Fibroblast of peridontal ligament (primary cell): ENCODE results near the gene GATM.

Source experiments
- DNase-seq: peaks from one replicate; pipeline ENCODE4 v3.0.0-alpha.2; 2010; ENCODE audit errors: extremely low read depth

Gene GATM, protein sequence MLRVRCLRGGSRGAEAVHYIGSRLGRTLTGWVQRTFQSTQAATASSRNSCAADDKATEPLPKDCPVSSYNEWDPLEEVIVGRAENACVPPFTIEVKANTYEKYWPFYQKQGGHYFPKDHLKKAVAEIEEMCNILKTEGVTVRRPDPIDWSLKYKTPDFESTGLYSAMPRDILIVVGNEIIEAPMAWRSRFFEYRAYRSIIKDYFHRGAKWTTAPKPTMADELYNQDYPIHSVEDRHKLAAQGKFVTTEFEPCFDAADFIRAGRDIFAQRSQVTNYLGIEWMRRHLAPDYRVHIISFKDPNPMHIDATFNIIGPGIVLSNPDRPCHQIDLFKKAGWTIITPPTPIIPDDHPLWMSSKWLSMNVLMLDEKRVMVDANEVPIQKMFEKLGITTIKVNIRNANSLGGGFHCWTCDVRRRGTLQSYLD

DNA sequence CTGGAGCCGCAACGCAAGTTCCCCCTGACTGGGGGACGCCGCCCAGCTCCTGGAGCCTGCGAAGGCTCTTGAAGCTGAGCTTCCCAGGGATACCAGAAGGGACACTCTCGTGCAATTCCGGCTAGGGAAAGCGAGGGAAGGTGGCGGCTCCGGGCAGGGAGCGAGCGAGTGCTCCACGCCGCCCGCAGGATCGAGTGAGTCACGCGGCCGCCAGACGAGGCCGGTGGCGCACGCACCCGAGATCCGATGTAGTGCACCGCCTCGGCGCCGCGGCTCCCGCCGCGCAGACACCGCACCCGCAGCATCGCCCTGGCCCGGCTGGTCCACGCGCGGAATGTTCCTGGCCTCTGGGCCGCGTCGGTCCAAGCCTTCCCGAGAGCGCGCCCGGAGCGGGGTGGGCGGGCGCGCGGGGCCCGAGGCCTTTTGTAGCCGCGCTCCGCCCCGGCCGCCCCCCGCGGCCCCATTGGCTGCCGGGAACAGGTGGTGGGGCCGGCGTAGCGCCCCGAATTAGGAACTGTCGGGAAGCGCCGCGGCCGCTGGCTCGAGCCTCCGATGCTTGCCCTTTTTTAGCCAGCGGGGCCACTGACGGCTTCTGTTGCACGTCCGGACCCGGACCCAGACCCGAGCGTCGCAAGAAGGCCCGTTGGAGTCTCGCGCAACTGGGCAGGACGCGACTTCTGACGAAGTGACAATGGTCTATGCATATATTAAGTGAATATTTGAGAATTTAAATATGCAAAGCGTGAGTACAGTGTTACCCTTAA, at the start of gene GATM:
Gene GATM (minus strand): TSS at position 396 of the 764 bp plus-strand sequence. CDS start 91 bp downstream, at position 305.
- peak; percentile 72 for DNase-seq

DNA sequence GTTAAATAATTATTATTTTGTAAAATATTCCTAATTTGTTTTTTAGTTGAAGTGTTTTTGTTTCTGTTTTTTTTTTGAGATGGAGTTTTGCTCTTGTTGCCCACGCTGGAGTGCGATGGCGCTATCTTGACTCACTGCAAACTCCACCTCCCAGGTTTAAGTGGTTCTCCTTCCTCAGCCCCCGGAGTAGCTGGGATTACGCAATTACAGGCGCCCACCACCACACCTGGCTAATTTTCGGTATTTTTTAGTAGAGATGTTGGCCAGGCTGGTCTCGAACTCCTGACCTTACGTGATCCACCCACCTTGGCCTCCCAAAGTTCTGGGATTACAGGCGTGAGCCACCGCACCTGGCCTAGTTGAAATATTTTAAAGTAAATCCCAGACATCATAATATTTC, 48.7 kb upstream of the GATM start:
- no peak for DNase-seq

DNA sequence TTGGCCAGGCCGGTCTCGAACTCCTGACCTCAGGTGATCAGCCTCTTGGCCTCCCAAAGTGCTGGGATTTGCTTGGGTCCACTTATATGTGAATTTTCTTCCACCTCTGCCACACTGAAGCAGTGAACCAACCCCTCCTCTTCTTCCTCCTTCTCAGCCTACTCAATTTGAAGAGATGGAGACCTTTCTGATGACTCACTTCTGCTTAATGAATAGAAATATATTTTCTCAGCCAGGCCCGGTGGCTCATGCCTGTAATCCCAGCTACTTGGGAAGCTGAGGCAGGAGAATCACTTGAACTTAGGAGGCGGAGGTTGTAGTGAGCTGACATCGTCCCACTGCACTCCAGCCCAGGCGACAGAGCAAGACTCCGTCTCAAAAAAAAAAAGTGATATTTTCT, 46.8 kb upstream of the GATM start:
- no peak for DNase-seq

DNA sequence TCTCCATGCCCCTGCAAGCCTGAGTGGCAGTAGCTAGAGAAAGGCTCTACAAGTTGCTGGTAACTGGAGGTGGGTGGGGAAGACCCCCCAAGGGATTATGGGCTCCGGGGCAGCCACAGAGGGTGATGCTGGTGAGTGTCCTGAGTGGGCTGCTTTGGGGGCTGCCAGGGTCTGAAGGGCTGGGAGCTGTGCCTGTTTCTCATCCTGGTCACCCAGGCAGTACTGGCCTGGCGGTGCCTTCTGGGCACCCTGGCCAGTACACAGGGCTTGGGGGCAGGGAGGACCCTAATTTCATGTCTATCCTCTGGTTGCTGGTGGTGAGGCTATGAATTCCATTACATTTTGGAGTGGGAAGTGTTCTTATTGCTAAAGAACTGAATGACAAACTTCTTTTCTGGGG, 46.1 kb upstream of the GATM start:
- DNase-seq: no peak

DNA sequence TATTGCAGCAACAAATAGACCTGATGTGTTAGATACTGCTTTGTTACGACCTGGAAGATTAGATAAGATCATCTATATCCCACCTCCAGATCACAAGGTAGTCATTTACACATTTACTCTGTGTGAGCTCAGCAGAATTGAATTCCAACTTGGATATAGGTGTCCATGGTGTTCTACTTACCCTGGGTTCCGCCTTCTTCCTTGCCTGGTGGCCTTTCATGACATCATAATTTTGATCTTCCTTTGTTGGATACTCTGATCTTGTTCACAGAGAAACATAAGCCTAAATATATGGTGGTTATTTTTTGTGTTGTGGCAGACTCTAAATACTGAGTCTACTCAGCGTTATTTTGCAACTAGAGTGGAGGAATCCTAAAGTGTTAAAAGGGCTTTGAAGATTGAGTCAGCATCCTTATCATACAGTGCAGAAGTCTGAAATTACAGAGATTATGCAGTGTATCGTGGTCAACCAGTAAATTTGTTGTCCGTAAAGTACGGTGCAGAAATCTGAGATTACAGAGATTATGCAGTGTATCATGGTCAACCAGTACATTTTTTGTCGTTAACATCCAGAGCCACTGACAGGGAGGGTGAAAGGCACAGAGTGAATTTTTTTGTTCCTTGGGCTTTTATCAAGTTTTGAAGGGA, 39.1 kb upstream of the GATM start:
- no peak for DNase-seq

DNA sequence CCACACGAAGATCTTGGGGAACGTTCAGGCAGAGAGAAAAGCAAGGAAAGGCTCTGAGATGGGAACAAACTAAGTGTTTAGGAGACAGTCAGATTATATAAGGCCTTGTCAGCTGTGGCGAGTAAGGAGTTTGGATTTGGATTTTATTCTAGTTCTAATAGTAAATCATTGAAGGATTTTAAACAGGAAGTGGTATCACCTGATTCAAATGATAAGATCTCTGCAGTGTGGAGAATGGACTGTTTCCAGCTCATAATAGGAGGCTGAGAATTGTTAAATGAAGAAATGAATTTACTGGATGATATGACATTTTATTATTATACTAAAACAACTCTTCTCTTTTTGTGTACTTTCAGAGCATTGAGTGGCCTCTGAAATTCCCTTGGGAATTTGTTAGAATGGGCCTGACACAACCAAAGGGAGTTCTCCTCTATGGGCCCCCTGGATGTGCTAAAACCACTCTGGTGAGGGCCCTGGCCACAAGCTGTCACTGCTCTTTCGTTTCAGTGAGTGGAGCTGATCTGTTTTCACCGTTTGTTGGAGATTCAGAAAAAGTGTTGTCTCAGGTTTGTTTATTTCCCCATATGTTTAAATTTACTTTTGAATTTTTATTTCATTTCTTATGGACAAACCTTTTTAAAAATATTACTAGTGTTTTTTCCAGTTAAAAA, 36.0 kb upstream of the GATM start:
- DNase-seq: no peak

DNA sequence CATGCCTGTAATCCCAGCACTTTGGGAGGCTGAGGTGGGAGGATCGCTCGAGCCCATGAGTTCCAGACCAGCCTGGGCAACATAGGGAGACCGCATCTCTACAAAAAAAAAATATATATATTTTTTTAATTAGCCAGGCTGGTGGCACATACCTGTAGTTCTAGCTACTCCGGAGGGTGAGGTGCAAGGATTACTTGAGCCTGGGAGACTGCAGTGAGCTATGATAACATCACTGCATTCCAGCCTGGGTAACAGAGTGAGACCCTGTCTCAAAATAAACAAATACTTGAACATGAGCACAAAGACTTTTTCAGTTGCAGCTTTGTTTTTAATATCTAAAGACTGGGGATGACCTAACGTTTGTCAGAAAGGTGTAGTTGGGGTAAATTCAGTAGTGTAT, 31.3 kb upstream of the GATM start:
- DNase-seq: no peak

DNA sequence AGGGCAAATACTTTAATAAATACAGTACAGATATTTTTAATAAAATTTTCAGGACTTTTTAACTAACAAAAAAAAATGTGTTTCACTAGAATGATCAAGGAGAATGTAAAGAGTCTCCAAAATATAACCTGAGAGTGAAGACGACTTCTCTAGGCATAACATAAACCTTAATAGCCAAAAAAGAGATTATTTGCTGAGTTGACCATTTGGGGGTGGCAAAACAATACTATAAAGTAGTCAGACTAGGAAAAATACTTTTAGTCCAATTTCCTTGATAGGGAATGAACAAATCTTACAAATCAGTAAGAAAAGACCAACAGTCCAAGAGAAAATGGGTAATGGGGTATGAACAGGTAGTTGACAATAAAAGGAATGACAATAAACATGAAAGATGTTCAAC, 29.4 kb upstream of the GATM start:
- no peak for DNase-seq

DNA sequence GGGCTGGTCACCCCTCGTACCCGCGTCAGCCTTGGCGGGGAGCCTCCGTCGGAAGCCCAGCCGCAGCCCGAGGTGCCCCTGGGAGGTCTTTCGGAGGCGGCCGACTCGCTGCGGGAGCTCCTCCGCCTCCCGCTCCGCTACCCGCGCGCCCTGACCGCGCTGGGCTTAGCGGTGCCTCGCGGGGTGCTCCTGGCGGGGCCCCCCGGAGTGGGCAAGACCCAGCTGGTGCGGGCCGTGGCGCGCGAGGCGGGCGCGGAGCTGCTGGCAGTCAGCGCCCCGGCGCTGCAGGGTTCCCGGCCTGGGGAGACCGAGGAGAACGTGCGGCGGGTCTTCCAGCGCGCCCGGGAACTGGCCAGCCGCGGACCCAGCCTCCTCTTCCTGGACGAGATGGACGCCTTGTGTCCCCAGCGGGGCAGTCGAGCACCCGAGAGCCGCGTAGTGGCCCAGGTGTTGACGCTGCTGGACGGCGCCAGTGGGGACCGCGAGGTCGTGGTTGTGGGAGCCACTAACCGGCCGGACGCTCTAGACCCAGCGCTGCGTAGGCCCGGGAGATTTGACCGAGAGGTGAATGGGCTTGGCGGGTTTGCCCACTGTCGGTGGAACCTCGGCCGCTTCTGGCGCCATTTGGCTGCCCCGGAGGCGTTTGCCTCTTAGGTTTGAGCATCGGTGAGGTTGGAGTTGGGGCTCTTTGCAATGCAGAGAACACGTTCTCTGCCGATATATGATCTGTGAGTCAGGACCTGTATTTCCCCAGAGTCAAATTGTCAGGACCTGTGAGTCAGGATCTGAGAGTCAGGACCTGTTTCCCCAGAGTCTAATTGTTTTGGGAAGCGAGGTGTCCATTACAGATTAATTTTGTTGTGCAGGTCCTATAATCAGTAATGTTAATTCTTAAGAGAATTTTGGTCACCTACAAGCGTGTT, 24.9 kb upstream of the GATM start:
- peak; percentile 24 for DNase-seq

DNA sequence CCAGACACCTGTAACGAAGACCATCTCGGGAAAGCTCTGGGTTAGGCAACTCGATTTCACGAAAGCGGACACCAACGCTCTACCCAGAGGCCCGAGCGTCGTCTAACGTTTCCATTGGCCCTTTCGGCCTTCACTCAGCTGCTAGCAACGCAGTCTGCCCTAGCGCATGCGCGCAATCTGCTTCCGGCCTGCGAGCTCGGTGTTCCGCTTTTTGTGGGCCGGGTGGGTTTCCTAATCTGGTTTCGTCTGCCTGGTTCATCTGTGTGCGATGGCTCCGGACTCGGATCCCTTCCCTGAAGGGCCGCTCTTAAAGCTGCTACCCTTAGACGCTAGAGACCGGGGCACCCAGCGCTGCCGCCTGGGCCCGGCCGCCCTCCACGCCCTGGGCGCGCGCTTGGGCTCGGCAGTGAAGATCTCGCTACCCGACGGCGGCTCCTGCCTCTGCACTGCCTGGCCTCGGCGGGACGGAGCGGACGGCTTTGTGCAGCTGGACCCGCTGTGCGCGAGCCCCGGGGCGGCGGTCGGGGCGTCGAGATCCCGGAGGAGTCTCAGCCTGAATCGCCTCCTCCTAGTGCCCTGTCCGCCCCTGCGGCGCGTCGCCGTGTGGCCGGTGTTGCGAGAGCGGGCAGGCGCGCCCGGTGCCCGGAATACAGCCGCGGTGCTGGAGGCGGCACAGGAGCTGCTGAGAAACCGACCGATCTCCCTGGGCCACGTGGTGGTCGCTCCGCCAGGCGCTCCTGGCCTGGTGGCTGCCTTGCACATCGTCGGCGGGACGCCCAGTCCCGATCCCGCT, 24.0 kb upstream of the GATM start:
- DNase-seq: peak; percentile 99

DNA sequence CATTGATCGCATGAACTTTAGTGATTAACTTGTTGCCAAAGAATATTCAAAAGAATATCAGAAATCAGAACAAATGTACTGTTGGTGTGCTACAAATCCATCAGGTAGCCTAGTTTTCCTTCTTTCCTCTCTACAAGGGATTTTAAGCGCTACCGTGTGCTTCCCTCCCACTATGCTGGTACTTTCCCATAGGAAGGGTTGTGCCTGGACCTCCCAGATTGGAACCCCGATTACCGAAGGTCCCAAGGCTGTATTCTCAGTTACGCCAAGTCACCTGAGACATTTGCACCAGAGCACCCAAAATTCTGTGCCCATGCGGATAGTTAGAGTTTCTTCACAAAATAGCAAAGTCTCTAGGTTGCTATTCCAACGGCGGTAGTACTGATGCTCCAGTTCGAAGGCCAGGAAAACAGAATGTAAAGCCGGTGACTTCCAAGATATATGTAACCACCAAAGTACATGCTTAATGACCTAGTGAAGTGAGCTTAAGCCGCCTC, 23.4 kb upstream of the GATM start:
- DNase-seq: no peak

DNA sequence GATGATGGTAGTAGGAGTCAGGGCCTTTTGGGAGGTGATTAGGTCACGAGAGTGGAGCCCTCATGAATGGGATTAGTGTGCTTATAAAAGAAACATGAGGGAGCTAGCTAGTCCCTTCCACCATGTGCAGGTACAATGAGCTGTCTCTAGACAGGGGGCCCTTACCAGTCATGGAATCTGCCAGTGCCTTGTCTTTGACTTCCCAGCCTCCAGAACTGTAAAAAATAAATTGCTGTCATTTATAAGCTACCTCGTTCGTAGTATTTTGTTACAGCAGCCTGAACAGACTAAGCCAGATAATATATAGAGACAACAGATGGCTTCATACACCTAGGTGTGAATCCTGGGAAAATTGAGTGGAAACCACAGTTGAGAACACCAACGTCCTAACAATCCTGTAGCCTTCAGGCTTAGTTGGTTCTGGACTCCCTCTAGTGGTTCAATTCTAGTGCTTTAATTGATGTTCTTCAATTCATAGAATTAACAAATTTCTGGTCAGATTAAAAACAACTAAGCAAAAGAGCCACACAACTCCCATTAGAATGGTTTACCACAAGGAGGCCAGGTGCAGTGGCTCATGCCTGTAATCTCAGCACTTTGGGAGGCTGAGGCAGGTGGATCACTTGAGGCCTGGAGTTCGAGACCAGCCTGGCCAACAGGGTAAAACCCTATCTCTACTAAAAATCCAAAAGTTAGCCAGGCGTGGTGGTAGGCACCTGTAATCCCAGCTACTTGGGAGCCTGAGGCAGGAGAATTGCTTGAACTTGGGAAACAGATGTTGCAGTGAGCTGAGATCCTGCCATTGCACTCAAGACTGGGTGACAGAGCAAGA, 21.3 kb upstream of the GATM start:
- peak; percentile 78 for DNase-seq

DNA sequence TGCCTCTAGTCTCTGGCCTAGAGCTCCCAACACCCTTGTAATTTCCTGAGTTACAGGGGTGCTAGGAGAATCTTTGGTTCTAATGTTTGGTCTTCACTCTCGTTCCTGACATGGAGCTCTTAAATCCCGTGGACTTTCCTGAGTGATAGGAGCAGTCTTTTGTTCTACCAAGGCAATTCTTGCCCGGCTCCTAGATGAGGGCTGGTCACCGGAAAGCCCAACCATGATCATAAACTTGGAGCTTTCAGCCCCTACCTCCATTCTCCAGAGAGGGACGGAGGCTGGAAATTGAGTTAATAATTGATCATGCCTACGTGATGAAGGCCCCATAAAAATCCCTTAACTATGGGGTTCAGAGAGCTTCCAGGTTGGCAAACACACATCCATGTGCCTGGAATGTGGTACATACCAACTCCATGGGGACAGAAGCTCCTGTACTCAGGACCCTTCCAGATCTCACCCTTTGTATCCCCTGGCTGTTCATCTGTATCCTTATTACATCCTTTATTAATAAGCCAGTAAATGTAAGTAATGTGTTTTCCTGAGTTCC, 18.8 kb upstream of the GATM start:
- DNase-seq: no peak

DNA sequence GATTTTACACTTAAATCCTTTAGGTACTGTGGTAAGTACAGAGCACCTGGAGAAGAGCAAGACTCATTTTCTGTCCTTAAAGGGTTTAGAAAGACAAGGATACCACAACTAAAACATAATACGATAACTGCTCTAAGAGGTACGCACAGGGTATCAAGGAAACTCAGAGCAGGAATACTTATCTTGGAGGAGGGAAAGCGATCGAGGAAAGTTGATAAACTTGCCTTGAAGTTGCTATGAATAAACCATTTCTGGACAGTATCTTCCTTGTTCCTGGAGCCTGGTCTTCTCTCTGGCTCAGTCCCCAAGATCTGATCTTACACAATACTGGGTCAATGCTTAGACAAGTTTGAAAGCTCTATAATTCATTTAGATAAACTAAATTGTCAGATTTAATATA, 17.6 kb upstream of the GATM start:
- no peak for DNase-seq

DNA sequence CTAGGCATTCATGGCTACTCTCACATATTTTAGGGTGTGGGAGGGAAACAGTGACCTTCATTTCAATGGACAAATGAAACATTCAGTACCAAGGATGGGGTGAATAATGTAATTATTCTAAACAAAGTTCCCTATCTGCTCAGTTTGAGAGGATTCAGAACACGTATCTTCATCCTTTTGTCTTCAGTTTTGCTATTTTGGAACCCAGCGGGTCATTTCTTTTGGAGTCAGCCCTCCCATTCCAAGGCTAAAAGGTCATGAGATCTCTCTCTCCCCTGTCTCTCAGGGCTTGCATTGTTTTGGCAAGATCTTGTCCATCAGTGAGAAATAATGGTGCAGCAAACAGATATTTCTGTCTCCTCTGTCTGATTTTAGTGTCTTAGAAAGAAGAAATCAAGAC, 16.3 kb upstream of the GATM start:
- no peak for DNase-seq

DNA sequence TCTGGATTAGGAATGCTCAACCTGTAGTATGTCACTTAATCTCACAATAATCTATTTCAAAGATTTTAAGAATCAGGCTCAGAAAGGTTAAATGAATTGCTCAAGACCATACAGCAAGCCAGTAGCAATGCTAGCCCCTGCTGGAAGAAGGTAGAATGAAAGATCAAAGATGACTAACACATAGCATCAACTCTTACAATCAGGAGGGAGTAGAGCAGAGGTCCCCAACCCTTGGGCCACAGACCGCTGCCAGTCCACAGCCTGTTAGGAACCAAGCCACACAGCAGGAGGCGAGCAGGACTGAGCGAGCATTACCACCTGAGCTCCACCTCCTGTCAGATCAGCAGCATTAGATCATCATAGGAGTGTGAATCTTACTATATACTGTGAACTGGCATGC, 15.5 kb upstream of the GATM start:
- no peak for DNase-seq

DNA sequence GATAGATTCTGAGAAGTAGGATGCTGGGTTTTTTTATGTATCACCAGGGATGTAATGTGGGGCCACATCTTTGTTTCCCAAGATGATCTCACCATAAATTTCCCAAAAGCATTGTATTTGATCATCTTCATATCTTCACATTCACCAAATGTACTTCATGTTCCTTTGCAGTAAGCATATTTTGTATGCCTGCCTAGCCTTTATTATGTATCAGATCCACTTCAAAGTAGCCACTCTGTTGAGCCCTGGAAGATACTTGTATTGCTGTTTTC, 14.2 kb upstream of the GATM start:
- no peak for DNase-seq

DNA sequence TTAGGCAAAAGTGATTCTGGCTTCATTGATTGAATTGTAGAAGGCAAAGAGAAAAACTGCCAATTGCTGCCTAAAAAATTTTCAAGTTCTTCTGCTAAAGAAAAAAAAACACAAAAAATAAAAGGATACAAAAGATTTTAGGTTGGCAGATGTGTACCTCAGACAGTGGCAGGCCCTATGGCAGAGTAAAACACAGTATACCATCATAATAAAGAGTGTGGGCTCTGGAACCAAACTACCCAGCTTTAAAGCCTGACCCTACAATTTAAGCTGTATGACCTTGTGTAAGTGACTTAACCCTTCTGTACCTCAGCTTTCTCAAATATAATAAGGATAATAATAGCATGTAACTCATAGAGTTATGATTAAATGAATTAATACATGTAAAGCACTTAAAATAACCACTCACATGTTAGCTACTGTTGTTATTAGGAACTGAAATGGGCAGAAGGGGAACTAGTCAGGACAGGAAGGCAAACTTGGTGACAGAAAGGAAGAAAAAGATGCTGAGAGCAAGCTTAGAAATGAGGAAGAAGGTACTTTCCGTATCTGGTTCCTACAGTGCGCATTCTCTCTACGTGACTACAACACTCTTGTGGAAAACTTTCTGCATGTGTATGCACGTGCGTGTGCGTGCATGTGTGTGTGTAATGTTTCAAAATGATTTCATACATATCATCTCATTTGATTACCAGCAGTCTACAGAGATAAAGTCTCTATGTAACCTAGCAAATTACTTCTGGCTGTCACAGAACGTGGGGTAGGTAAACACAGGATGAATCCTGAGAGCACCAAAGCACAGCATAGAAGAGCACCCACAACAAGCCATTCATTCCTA, 13.6 kb upstream of the GATM start:
- DNase-seq: no peak
